HCT116 (cell line): ENCODE data around the gene FIBP. TPM values are rescaled to one million over a fixed set of nuclear protein-coding genes. Genes with fewer than 3 reads are reported as not detected.
A peak's percentile ranks its signal among the peaks of the same experiment; 100 is the strongest.

Experiments used
- ATAC-seq: fragments of 200-7000 bp; cut with Tn5 transposase; 2 replicates; pipeline ENCODE4 v1.9.1; 2020; ENCODE audit warnings: mild to moderate bottlenecking, moderate library complexity
- BruUV-seq: library from RNA; stranded (reverse); fragments of 400-500 nt; replicated peaks from 2 replicates; lab custom pipeline; 2021; lab: Mats Ljungman, UMichigan
- CTCF ChIA-PET: fragments of 300-600 bp; sonication (Branson Sonifier 250); formaldehyde crosslinking; loops from one replicate; lab custom pipeline; 2021; ENCODE audit warnings: antibody characterized with exemption; lab: Charles Lee
- POLR2A ChIA-PET: fragments of 300-600, 350-600 bp; sonication (Branson Sonifier 250); formaldehyde crosslinking; loops from one replicate; lab custom pipeline; 2021; ENCODE audit warnings: antibody characterized with exemption; lab: Charles Lee
- RAD21 ChIA-PET, 2 experiments: fragments of 300-600 bp; sonication (Branson Sonifier 250); formaldehyde crosslinking; loops; one replicate each; lab custom pipeline; 2023; ENCODE audit warnings: low total read pairs in 2 of 2; ENCODE audit not compliant: uncharacterized antibody in 2 of 2, unreplicated experiment in 2 of 2, low non-redundant PET in 1 of 2; lab: Charles Lee
- DNase-seq: peaks from one replicate; pipeline ENCODE4 v3.0.0-alpha.2; 2010; ENCODE audit warnings: low read depth, low spot score
- H2AFZ ChIP-seq: fragments of 200-600 bp; shearing (Covaris generic), sonication (generic); 2 replicates; pipeline ENCODE4 v1.6.1; 2017; ENCODE audit warnings: low read depth, mixed run types, mixed read lengths, antibody characterized with exemption, low read length; ENCODE audit not compliant: poor library complexity, severe bottlenecking
- H3K27ac ChIP-seq: 2 replicates; pipeline ENCODE4 v1.5.1; 2012; ENCODE audit warnings: low read depth, low read length
- H3K27me3 ChIP-seq: fragments of 200-600 bp; sonication (generic); 2 replicates; pipeline ENCODE4 v1.6.1; 2016; ENCODE audit warnings: mixed run types, low read length, mixed read lengths; ENCODE audit not compliant: insufficient read depth
- H3K36me3 ChIP-seq, 2 experiments: fragments of 200-500 bp in 1 of 2; fragments of 200-600 bp in 1 of 2; sonication (Bioruptor generic) in 1 of 2; sonication (generic) in 1 of 2; 2 replicates each; pipeline versions ENCODE4 v1.5.1 to v1.6.1; 2014 to 2016; ENCODE audit warnings: low read length in 2 of 2, inconsistent platforms in 1 of 2, mixed read lengths in 1 of 2, mixed run types in 1 of 2; ENCODE audit not compliant: insufficient read depth in 2 of 2, control insufficient read depth in 1 of 2
- H3K4me1 ChIP-seq, 2 experiments: fragments of 200-600 bp in 1 of 2; sonication (generic) in 1 of 2; 2 replicates each; pipeline versions ENCODE4 v1.5.1 to v1.6.1; 2012 to 2017; ENCODE audit warnings: low read length in 2 of 2, inconsistent platforms in 1 of 2, mild to moderate bottlenecking in 1 of 2, mixed read lengths in 1 of 2, mixed run types in 1 of 2, moderate library complexity in 1 of 2; ENCODE audit not compliant: insufficient read depth in 2 of 2, control insufficient read depth in 1 of 2
- H3K4me2 ChIP-seq: fragments of 200-600 bp; sonication (generic); 2 replicates; pipeline ENCODE4 v1.6.1; 2017; ENCODE audit warnings: mixed run types, low read length, mixed read lengths
- H3K4me3 ChIP-seq, 2 experiments: fragments of 200-600 bp in 1 of 2; sonication (generic) in 1 of 2; replicated peaks in 1 of 2; 2 replicates each; pipeline ENCODE4 v1.5.1; 2011 to 2016; ENCODE audit warnings: low read length in 2 of 2, control low read depth in 1 of 2, low read depth in 1 of 2, mild to moderate bottlenecking in 1 of 2, mixed read lengths in 1 of 2, mixed run types in 1 of 2
- H3K79me2 ChIP-seq: fragments of 200-600 bp; sonication (generic); 2 replicates; pipeline ENCODE4 v1.6.1; 2017; ENCODE audit warnings: mild to moderate bottlenecking, mixed run types, low read length, moderate library complexity, mixed read lengths; ENCODE audit not compliant: insufficient read depth
- H3K9ac ChIP-seq: fragments of 200-600 bp; sonication (generic); 2 replicates; pipeline ENCODE4 v1.6.1; 2016; ENCODE audit warnings: low read length, mixed read lengths
- H3K9me2 ChIP-seq: fragments of 200-600 bp; sonication (generic), shearing (Covaris generic); 2 replicates; pipeline ENCODE4 v1.6.1; 2017; ENCODE audit warnings: mixed run types, mild to moderate bottlenecking, moderate library complexity; ENCODE audit not compliant: insufficient read depth
- H3K9me3 ChIP-seq, 2 experiments: fragments of 200-500 bp in 1 of 2; fragments of 200-600 bp in 1 of 2; sonication (Bioruptor generic) in 1 of 2; sonication (generic) in 1 of 2; 2 replicates each; pipeline ENCODE4 v1.6.1; 2014 to 2017; ENCODE audit warnings: low read length in 2 of 2, mixed read lengths in 2 of 2, inconsistent platforms in 1 of 2, low read depth in 1 of 2, mild to moderate bottlenecking in 1 of 2, mixed run types in 1 of 2, moderate library complexity in 1 of 2; ENCODE audit not compliant: control insufficient read depth in 1 of 2, insufficient read depth in 1 of 2
- H4K20me1 ChIP-seq: fragments of 200-600 bp; sonication (generic), shearing (Covaris generic); 2 replicates; pipeline ENCODE4 v1.6.1; 2017; ENCODE audit warnings: mixed run types, mild to moderate bottlenecking, moderate library complexity; ENCODE audit not compliant: insufficient read depth
- EZH2 ChIP-seq: fragments of 200-600 bp; sonication (generic); IDR thresholded peaks from 2 replicates; pipeline ENCODE4 v1.6.1; 2017; ENCODE audit warnings: antibody characterized with exemption, mixed run types
- EZH2phosphoT487 ChIP-seq: fragments of 200-600 bp; IDR thresholded peaks from 2 replicates; pipeline ENCODE4 v1.6.1; 2018; ENCODE audit warnings: antibody characterized with exemption, borderline replicate concordance
- POLR2A ChIP-seq: IDR thresholded peaks from 2 replicates; pipeline ENCODE4 v1.7.0; 2011; ENCODE audit warnings: borderline replicate concordance; ENCODE audit not compliant: insufficient read depth, insufficient read length; ENCODE audit errors: extremely low read depth
- RAD21 ChIP-seq: IDR thresholded peaks from 2 replicates; pipeline ENCODE4 v1.6.1; 2012; ENCODE audit warnings: low read depth, mild to moderate bottlenecking
- intact Hi-C: fragments of 100-400 bp; cut with micrococcal nuclease; formaldehyde crosslinking; loops from 2 replicates; pipeline ENCODE4 v1.10.0; 2022
- total RNA-seq: library from RNA; stranded (reverse); gene quantifications from one replicate; pipeline ENCODE4 v1.2.1, GENCODE V29; 2021; ENCODE audit not compliant: unreplicated experiment
- TF ChIP-seq, protein P1 (sequence below): IDR thresholded peaks from 2 replicates; pipeline ENCODE4 v1.6.1; 2012; ENCODE audit warnings: low read depth

Gene FIBP
- total RNA-seq, 1 experiment from 2014 or later = 96.0 TPM

DNA sequence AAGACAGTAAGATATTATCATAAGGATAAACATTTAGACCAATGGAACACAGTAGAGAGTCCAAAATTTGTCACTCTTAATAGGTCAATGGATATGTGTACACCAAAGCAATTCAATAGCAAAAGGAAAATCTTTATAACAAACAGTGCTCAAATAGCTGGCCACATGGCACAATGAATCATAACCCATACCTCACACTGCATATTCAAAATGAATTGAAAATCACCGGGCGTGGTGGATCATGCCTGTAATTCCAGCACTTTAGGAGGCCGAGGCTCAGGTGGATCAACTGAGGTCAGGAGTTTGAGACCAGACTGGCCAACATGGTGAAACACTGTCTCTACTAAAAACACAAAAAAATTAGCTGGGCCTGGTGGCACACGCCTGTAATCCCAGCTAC, 46.1 kb downstream of the FIBP start:
- BruUV-seq = no TSS peak
- H4K20me1 ChIP-seq = no peaks in the 10 kb centered on the region
- ChIA-PET POLR2A (no interaction called here), CTCF (interaction anchor here (0.9 kb wide), 1 partner anchor 9 kb away, joined by 3 read pairs; no protein-coding TSS in a partner anchor), RAD21 (no interaction called here)
- H2AFZ ChIP-seq = peak overlapping the region; percentile 14
- no peaks in the 10 kb centered on the region for H3K27me3 ChIP-seq
- no peak overlapping the region for H3K4me2 ChIP-seq
- no peak overlapping the region for H3K4me3 ChIP-seq
- no peak overlapping the region for H3K27ac ChIP-seq
- no peak for TF ChIP-seq EZH2phosphoT487
- TF ChIP-seq POLR2A = no peak
- no peaks in the 10 kb centered on the region for H3K4me1 ChIP-seq
- H3K79me2 ChIP-seq = no peaks in the 10 kb centered on the region
- no peaks in the 10 kb centered on the region for H3K36me3 ChIP-seq
- no peak for ATAC-seq
- H3K9me3 ChIP-seq = no peaks in the 10 kb centered on the region
- H3K9me2 ChIP-seq = no peaks in the 10 kb centered on the region
- intact Hi-C loops = no loop called here
- no peak for DNase-seq
- H3K9ac ChIP-seq = no peak overlapping the region

DNA sequence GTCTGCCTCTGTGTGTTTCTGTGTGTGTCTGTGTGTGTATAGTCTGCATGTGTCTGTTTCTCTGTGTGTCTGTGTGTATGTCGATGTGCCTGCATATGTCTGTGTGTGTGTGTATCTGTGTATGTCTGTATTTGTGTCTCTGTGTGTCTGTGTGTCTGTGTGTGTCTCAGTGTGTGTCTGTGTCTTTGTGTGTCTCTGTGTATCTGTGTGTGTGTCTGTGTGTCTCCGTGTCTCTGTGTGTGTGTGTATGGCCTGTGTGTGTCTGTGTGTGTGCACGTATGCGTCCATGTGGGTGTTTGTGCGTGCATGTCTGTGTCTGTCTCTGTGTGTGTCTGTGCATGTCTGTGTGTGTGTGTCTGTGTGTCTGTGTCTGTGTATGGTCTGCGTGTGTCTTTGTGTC, 54.1 kb downstream of the FIBP start:
- Histone ChIP-seq H3K4me2 (no peak overlapping the region), H4K20me1 (no peaks in the 10 kb centered on the region), H3K79me2 (no peaks in the 10 kb centered on the region), H3K4me3 (no peak overlapping the region), H3K27ac (no peak overlapping the region), H3K36me3 (no peaks in the 10 kb centered on the region), H3K27me3 (peaks cover 17% of the 10 kb centered on the region), H3K9me3 (no peaks in the 10 kb centered on the region), H2AFZ (no peak overlapping the region), H3K4me1 (no peaks in the 10 kb centered on the region), H3K9ac (no peak overlapping the region), H3K9me2 (no peaks in the 10 kb centered on the region)
- CTCF ChIA-PET = no interaction called here
- TF ChIP-seq POLR2A (no peak), EZH2 (no peak), RAD21 (no peak)
- TF ChIP-seq, protein P1, sequence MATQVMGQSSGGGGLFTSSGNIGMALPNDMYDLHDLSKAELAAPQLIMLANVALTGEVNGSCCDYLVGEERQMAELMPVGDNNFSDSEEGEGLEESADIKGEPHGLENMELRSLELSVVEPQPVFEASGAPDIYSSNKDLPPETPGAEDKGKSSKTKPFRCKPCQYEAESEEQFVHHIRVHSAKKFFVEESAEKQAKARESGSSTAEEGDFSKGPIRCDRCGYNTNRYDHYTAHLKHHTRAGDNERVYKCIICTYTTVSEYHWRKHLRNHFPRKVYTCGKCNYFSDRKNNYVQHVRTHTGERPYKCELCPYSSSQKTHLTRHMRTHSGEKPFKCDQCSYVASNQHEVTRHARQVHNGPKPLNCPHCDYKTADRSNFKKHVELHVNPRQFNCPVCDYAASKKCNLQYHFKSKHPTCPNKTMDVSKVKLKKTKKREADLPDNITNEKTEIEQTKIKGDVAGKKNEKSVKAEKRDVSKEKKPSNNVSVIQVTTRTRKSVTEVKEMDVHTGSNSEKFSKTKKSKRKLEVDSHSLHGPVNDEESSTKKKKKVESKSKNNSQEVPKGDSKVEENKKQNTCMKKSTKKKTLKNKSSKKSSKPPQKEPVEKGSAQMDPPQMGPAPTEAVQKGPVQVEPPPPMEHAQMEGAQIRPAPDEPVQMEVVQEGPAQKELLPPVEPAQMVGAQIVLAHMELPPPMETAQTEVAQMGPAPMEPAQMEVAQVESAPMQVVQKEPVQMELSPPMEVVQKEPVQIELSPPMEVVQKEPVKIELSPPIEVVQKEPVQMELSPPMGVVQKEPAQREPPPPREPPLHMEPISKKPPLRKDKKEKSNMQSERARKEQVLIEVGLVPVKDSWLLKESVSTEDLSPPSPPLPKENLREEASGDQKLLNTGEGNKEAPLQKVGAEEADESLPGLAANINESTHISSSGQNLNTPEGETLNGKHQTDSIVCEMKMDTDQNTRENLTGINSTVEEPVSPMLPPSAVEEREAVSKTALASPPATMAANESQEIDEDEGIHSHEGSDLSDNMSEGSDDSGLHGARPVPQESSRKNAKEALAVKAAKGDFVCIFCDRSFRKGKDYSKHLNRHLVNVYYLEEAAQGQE = no peak
- intact Hi-C loops = no loop called here
- DNase-seq (no peak), ATAC-seq (no peak)
- no TSS peak for BruUV-seq
- RAD21 ChIA-PET = no interaction called here
- POLR2A ChIA-PET = no interaction called here

Other genes starting within 250 kb of the FIBP start
- 78.5 TPM for gene RELA, start 225.6 kb downstream of the FIBP start, total RNA-seq
- gene KAT5, start 176.2 kb downstream of the FIBP start, total RNA-seq = 78.7 TPM
- 28.5 TPM for gene RNASEH2C, start 167.7 kb downstream of the FIBP start, total RNA-seq
- 19.5 TPM for gene AP5B1, start 107.5 kb downstream of the FIBP start, total RNA-seq
- 14.7 TPM for gene OVOL1, start 101.4 kb downstream of the FIBP start, total RNA-seq
- gene SNX32, start 54.5 kb downstream of the FIBP start, total RNA-seq = not detected
- 1,270 TPM for gene CFL1, start 30.3 kb downstream of the FIBP start, total RNA-seq
- gene MUS81, start 28.0 kb downstream of the FIBP start, total RNA-seq = 47.2 TPM
- gene EFEMP2, start 15.7 kb downstream of the FIBP start, total RNA-seq = 8.4 TPM
- gene CTSW, start 8.6 kb downstream of the FIBP start, total RNA-seq = not detected
- 84.3 TPM for gene CCDC85B, start 2.2 kb upstream of the FIBP start, total RNA-seq
- gene FOSL1, start 11.9 kb upstream of the FIBP start, total RNA-seq = 125 TPM
- 49.8 TPM for gene C11orf68, start 30.6 kb upstream of the FIBP start, total RNA-seq
- gene DRAP1, start 31.0 kb upstream of the FIBP start, total RNA-seq = 158 TPM
- not detected for gene TSGA10IP, start 57.0 kb upstream of the FIBP start, total RNA-seq
- 47.9 TPM for gene SART1, start 73.3 kb upstream of the FIBP start, total RNA-seq
- gene EIF1AD, start 113.7 kb upstream of the FIBP start, total RNA-seq = 45.5 TPM
- 356 TPM for gene BANF1, start 114.0 kb upstream of the FIBP start, total RNA-seq
- 68.1 TPM for gene CST6, start 123.5 kb upstream of the FIBP start, total RNA-seq
- gene CATSPER1, start 138.0 kb upstream of the FIBP start, total RNA-seq = 2.4 TPM
- not detected for gene GAL3ST3, start 160.7 kb upstream of the FIBP start, total RNA-seq
- gene SF3B2, start 163.9 kb upstream of the FIBP start, total RNA-seq = 300 TPM
- 41.1 TPM for gene PACS1, start 181.8 kb upstream of the FIBP start, total RNA-seq